H1 (cell line): ENCODE results near the gene SLC25A21. TPM values are rescaled to one million over a fixed set of nuclear protein-coding genes. Genes with fewer than 3 reads are reported as not detected.

Experiments used
- CHD1 ChIP-seq: IDR thresholded peaks from 2 replicates; pipeline ENCODE4 v1.6.1; 2012; ENCODE audit warnings: low read depth, low read length, improper control_type of control experiment
- EZH2 ChIP-seq: fragments of 200-600 bp; sonication (generic); IDR thresholded peaks from 2 replicates; pipeline ENCODE4 v1.7.1; 2012; ENCODE audit warnings: low read depth, mild to moderate bottlenecking, moderate library complexity, low read length, inconsistent platforms; ENCODE audit not compliant: severe bottlenecking
- KDM5A ChIP-seq: fragments of 200-600 bp; IDR thresholded peaks from 2 replicates; pipeline ENCODE4 v1.7.1; 2012; ENCODE audit warnings: mild to moderate bottlenecking, low read length, inconsistent platforms, mixed read lengths
- RAD21 ChIP-seq, 2 experiments: IDR thresholded peaks in 1 of 2; conservative IDR thresholded peaks in 1 of 2; 2 replicates each; pipeline ENCODE4 v1.6.1; 2011; ENCODE audit warnings: low read depth in 2 of 2, low read length in 2 of 2, improper control_type of control experiment in 1 of 2, inconsistent platforms in 1 of 2, mild to moderate bottlenecking in 1 of 2, moderate library complexity in 1 of 2
- SAP30 ChIP-seq: fragments of 300-600 bp; sonication (generic); IDR thresholded peaks from 2 replicates; pipeline ENCODE4 v1.7.1; 2012; ENCODE audit warnings: low read length, moderate library complexity, mild to moderate bottlenecking, inconsistent platforms; ENCODE audit not compliant: insufficient read depth, insufficient replicate concordance
- SIN3A ChIP-seq, 2 experiments: IDR thresholded peaks in 1 of 2; conservative IDR thresholded peaks in 1 of 2; 2 replicates each; pipeline ENCODE4 v1.6.1; 2011 to 2012; ENCODE audit warnings: low read length in 2 of 2, improper control_type of control experiment in 1 of 2, low read depth in 1 of 2, mild to moderate bottlenecking in 1 of 2
- SP4 ChIP-seq: IDR thresholded peaks from 2 replicates; pipeline ENCODE4 v1.6.1; 2012; ENCODE audit warnings: low read length, inconsistent platforms
- polyA plus RNA-seq, 7 experiments: library from polyadenylated mRNA; depleted of rRNA in 3 of 7; stranded (reverse) in 5 of 7; unstranded in 2 of 7; fragments of >200 nt in 5 of 7; fragments of 200-250 nt in 2 of 7; gene quantifications; 1 replicate in 5 of 7; 2 replicates in 1 of 7; 4 replicates in 1 of 7; pipeline versions ENCODE4 v1.2.1 to v1.2.3, GENCODE V29; 2011 to 2013; ENCODE audit warnings: missing spikeins in 2 of 7, mixed read lengths in 2 of 7
- total RNA-seq: library from RNA; stranded (reverse); fragmentation: NEBNext Ultra II Directional; extraction: Animal tissue kit (Norgen Biotek cat#: 25700); gene quantifications from 2 replicates; pipeline ENCODE4 v1.2.1, GENCODE V29; 2021
- TF ChIP-seq, protein P1 (sequence below): IDR thresholded peaks from 2 replicates; pipeline ENCODE4 v1.6.1; 2012; ENCODE audit warnings: low read length, inconsistent platforms

SLC25A21 gene
- total and polyA plus RNA-seq, 2 of the 8 experiments (the other 6 are each of a cell fraction or from before 2014, with no cell fraction given): 6.9 to 15.7 TPM

DNA sequence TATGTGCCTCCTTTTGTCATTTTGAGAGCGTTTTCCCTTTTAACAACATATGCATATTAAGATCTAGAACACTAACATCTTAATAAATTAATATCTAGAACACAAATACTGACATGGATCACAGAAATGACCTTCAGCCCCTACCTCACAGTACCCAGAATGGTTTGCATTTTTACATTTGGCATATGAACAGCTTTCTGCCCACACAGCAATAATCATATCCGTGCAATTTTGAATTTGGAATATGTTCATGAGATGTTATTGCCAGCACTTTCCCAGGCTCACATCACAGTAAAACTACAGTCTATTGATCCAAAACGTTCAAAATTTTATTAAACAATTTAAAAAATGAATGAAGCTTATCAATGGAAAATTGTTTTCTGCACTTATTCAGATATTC lies 114.6 kb downstream of the SLC25A21 start (continued):
- TF ChIP-seq, protein P1, sequence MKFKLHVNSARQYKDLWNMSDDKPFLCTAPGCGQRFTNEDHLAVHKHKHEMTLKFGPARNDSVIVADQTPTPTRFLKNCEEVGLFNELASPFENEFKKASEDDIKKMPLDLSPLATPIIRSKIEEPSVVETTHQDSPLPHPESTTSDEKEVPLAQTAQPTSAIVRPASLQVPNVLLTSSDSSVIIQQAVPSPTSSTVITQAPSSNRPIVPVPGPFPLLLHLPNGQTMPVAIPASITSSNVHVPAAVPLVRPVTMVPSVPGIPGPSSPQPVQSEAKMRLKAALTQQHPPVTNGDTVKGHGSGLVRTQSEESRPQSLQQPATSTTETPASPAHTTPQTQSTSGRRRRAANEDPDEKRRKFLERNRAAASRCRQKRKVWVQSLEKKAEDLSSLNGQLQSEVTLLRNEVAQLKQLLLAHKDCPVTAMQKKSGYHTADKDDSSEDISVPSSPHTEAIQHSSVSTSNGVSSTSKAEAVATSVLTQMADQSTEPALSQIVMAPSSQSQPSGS: no peak
- TF ChIP-seq SIN3A (conservative IDR thresholded peaks at IDR 0.05 in 1 of 2, IDR thresholded peaks at IDR 0.05 in 1 of 2; ENCODE audit: low read depth in 1 of 2, low read length in 2 of 2) (no peak), CHD1 (no peak), KDM5A (no peak), RAD21 (IDR thresholded peaks at IDR 0.05 in 1 of 2, conservative IDR thresholded peaks at IDR 0.05 in 1 of 2; ENCODE audit: low read depth in 2 of 2, low read length in 2 of 2) (no peak), SAP30 (no peak), EZH2 (no peak), SP4 (no peak)
